ENCODE results near the gene CLSTN2.

The CLSTN2 gene

DNA sequence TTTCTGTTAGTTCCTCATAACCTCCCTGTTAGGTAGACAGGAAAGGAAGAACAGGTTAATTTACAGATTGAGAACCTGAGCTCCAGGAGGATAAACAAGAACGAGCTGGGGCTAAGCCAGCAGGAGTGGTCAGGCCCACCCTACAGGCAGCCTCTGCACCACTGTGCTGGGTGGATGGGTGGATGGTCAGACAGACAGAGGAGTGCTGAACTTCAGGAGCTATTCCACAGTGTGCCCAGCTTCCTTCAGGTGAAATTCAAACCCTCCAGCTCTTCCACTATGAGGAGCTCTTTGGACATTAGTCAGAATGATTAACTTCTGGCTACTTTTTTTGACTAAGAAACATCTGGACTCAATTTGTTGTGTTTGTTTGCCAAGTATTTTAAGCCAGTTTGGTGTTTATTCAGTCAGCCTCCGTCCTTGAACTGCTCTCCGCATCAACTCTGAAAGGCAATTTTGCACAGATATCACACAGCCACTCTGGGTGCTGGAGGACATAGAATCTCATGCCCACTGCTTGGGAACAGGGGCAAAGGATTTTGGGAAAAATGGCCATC lies 361.9 kb downstream of the CLSTN2 start:
- peak; percentile 76 for DNase-seq

DNA sequence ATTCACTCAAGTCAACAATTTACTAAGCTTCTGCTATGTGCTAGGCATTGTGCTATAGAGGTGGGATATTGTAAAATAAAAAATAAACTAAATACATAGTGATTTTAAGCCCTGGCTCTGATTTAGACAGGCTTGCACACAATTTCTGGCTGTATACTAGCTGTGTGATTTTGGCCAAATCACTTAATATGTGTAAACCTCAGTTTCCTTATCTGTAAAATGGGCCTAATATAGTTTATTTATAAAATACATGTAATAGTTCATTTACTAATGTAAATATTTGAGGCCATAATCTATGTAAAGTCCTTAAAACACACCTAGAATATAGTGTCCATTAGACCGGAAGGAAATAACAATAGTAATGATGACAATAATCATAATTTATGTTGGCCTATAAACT lies 363.1 kb downstream of the CLSTN2 start:
- DNase-seq: no peak

- DNase-seq: no peak
Observed at GRCh38 chr3:140298569-140299070, 363.6 kb downstream of the CLSTN2 start.

DNA sequence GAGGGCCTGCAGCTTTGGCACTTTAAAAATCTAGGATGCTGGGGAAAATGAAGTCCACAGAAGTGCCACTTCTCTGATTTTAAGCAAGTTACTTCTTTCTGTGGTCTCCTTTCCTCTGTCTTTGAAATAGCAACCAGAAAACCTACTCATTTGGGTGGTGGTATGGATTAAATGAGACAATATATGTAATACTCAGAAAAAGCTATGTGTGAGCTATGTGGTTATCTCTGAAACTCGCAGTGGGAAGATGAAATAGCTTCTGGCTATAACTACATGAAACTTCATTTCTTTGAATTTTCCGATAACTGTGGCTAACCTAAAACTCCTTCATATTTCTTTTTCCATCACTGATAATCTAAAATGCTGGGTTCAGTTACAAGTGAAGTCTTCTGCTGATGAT lies 368.9 kb downstream of the CLSTN2 start:
- no peak for DNase-seq

GRCh38 chr3:140308535-140308934 lies 373.6 kb downstream of the CLSTN2 start:
- no peak for DNase-seq

- DNase-seq: peak; percentile 17
Observed at GRCh38 chr3:140311428-140311827, 376.4 kb downstream of the CLSTN2 start.

DNA sequence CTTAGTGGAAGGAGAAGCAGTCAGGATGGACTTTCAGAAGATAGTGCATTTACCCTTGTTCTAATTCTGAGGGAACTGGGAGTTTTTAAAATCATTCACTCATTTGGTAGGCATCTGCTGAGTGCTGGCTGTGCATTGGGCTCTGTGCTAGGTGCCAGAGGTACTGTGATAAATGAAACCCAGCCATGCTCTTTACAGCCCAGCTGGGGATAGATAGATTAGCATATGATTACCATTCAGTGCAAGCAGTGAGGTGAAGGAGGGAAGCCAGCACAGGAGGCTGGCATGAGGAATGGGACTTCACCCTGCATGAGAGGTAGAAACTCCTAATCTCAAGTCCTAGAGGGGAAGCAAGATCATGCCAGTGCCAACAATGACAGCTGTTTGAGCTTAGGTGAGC lies 381.0 kb downstream of the CLSTN2 start:
- DNase-seq: peak; percentile 42

GRCh38 chr3:140316466-140316865 lies 381.5 kb downstream of the CLSTN2 start:
- peak; percentile 56 for DNase-seq

DNA sequence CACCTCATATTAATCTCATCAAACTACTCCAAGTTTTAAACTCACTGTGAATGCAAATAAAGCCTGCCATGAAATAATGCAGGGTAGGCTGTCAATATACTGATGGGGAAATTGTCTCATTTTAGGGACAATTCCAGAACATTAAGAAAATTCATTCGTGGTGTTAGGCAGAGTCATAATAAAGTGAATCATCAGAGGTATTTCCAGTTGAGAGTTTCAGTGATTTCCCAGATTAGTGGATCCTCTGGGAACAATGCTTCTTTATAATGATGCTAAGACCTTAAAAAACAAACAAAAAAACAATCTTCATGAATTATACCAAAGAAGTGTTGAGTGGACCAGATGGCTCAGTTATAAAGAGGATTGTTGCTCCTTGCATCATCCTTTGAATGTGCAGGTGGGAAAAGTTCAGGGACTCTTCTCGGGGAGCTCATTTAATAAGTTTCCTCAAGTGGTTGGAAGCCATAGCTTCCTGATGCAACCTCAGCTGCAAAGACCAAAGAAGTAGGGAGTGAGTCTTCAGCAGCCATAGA lies 381.9 kb downstream of the CLSTN2 start:
- DNase-seq: no peak

DNA sequence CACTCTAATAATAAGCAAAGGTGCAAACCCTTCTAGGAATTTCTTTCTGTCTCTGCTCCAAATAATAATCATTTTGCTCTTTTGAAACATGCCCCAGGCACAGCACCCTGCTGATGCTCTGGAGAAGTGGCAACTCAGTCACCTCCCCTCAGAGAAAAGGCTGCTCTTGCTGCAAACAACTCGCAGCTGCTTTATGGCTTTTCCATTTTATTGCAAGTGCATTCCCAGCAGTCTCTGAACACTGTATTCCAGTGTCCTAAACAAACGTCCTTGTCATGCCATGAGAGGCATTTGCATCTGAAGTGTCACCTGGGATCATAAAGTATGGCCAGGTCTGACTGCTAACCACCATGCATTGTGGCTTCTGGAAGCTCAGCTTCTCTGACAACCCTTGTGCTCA lies 384.8 kb downstream of the CLSTN2 start:
- peak; percentile 51 for DNase-seq

DNA sequence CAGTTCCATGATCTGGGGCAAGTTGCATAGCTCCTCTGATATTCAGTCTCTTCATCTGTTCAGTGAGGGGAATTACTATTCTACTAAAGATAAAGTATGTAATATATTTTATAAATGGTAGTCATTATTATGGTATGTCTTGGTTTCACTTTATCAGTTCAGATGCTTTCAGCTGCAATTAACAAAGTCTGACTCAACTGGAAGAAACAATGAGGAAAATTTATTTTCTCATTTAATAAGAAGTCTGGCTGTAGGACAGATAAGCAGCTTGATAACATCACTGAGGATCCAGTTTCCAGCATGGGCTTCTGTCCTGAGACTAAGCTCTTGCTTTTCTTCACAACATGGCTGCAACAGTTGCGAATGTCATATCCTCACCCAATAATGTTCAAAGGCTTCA lies 388.6 kb downstream of the CLSTN2 start:
- no peak for DNase-seq

GRCh38 chr3:140332131-140332530 lies 397.1 kb downstream of the CLSTN2 start:
- DNase-seq: peak; percentile 11

- DNase-seq: no peak
Observed at GRCh38 chr3:140334132-140334929, 399.3 kb downstream of the CLSTN2 start.

DNA sequence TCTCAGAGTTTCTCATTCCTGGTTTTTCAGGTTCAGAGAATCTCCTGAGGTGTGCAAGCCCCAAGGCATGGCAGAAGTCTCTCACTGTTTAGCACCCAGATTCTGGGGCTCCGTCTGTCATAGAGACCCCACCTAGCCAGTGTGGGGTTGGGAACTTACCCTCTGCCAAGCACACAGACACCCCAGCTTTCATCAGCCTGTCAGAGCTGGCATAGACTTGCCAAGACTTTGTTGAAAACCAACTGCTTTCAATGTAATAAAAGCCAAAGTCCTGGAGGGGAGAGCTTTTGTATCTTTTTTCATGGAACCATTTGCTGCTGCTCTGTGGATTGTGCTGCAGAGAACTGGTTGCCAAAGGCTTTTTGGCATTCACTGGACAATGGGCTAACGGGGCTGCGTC lies 401.5 kb downstream of the CLSTN2 start:
- no peak for DNase-seq

- no peak for DNase-seq
Observed at GRCh38 chr3:140338916-140339315, 403.9 kb downstream of the CLSTN2 start.

DNA sequence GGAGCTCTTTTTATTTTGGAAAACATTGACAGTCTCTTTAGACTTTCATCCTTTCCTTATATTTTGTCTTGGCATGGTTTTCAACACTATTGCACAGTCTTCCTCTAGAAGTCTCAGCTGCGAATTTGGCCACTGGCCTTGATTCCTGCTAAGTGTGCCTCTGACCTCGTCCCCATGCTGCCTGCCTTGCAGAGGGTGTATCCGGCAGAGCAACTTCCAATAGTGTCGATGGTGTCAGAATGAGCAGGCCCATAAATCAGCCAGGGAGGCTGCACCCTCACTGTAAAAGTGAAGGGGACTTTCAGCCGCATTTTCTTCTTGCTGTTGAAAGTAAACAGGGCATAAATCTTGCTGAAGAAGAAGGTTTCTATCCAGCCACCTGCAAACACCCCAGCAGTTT lies 406.2 kb downstream of the CLSTN2 start:
- DNase-seq: peak; percentile 90

DNA sequence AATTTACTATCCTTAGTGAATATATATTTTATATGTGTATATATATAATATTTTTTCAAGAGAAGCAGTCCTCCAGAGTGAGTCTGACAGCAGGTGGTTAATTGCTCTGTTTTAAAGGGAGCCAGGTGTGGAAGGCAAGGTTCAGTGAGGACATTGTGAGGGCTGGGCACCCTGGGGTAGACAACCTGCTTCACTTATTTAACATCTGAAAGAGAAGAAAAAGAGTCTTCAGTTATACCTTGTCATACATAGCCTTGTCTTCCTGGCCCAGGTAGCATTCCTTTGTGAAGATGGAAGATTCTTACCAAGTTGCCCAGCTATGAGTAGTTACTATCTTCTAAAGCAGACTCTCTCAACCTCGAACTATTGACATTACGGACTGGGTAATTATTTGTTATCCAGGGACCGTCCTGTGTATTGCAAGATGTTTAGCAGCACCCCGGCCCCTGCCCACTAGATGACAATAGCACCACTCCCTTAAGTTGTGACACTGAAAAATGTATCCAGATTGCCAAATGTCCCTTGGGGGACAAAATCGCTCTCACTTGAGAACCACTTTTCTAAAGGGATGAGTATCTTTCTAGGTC lies 406.9 kb downstream of the CLSTN2 start:
- DNase-seq: peak; percentile 94

DNA sequence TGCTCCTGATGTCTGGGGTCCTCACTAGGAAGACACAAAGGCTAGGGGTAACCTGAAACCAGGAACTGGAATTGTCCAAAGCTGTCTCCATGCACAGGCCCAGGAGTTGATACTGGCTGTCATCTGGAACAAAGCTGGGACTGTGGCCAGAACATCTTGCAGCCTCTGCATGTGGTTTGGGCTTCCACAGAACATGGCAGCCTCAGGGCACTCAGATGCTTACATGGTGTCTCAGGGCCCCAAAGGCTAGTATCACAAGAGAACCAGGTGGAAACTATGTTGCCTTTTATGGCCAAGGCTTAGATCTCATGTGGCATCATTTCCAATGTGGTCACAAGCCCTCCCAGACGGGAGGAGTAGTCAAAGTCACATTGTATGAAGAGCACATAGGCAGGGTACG lies 407.7 kb downstream of the CLSTN2 start:
- DNase-seq: peak; percentile 95

GRCh38 chr3:140343211-140344081 lies 408.5 kb downstream of the CLSTN2 start:
- no peak for DNase-seq

GRCh38 chr3:140344082-140344454 lies 409.1 kb downstream of the CLSTN2 start:
- no peak for DNase-seq

GRCh38 chr3:140344601-140345205 lies 409.7 kb downstream of the CLSTN2 start:
- DNase-seq: peak; percentile 61

DNA sequence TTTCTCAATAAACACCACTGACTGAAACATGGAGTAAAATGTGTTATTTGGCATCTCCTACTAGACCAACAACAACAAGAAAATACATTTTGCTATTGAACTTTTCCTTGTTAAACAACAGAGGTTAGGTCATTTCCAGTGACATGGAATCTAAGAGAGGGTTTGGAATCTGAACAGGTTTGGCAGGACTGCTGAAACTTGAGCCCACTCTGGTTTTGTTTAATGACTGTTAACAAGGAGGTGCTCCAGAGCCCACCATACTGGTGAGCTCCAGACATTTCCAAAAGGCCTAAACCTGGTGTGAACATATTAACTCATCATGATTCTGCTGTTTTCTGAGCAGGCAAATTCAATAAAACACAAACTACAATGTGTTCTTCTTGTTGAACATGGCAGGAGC lies 412.2 kb downstream of the CLSTN2 start:
- DNase-seq: peak; percentile 6

- DNase-seq: no peak
Observed at GRCh38 chr3:140349938-140350337, 415.0 kb downstream of the CLSTN2 start.

Measured in NCI-H69 (cell line).